Activated CD4-positive, alpha-beta T cell treated with anti-CD3 and anti-CD28 coated beads, Interleukin-2, amount 50 U/mL, for 16 hours (primary cell): ENCODE results near the gene DHRS7.
A peak's percentile ranks its signal among the peaks of the same experiment; 100 is the strongest.

Source experiments
- DNase-seq: peaks from one replicate; pipeline ENCODE4 v3.0.0-alpha.2; 2020

The DHRS7 gene, protein sequence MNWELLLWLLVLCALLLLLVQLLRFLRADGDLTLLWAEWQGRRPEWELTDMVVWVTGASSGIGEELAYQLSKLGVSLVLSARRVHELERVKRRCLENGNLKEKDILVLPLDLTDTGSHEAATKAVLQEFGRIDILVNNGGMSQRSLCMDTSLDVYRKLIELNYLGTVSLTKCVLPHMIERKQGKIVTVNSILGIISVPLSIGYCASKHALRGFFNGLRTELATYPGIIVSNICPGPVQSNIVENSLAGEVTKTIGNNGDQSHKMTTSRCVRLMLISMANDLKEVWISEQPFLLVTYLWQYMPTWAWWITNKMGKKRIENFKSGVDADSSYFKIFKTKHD

GRCh38 chr14:60164712-60165546 lies at the start of gene DHRS7:
DHRS7 (minus strand) TSS chr14:60165398; CDS start chr14:60165309, 89 bp downstream.
- DNase-seq = peak; percentile 76

- DNase-seq = no peak
Measured at GRCh38 chr14:60214415-60215126, 49.4 kb upstream of the DHRS7 start.

- no peak for DNase-seq
Measured at GRCh38 chr14:60214003-60214402, 48.8 kb upstream of the DHRS7 start.

DNA sequence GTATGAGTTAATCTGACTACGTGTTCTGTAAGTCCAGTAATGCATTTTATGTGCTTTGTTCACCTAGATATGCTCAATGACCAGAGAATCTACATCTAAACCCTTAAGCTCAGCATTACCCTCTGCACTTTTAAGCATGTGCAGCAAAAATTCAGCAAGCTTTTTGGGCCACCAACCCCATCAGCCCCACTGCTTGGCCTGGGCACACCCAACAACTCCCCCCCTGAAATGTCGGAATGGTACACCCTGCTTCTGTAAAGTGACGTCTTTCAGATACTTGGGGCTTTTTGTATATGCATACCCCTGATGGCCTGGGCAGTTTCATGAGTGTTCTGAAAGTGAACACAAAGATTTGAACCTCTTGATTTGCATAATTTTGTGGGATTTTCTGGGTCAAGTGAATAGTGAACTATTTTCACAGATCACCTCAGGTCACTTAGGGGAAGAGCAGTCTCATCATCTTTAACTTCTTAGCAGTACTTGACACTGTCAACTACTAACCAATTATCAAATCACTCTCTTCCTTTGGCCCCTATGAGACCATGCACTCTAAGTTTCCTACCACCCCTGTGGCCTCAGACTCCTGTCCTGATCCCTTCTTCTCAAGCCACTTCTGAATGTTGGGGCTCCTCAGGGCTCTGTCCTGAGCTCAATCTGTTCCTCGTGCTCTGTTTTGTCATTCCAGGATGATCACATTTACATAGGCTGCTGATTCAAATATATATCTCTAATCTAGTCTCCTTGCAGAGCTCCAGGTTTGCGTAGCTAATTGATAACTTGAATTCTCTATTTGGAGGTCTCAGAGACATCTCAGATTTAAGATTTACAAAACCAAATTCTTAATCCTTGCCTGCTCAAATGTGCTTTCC lies 47.5 kb upstream of the DHRS7 start:
- DNase-seq = no peak

GRCh38 chr14:60211153-60211552 lies 46.0 kb upstream of the DHRS7 start:
- no peak for DNase-seq

GRCh38 chr14:60210703-60211102 lies 45.5 kb upstream of the DHRS7 start:
- DNase-seq = no peak

DNA sequence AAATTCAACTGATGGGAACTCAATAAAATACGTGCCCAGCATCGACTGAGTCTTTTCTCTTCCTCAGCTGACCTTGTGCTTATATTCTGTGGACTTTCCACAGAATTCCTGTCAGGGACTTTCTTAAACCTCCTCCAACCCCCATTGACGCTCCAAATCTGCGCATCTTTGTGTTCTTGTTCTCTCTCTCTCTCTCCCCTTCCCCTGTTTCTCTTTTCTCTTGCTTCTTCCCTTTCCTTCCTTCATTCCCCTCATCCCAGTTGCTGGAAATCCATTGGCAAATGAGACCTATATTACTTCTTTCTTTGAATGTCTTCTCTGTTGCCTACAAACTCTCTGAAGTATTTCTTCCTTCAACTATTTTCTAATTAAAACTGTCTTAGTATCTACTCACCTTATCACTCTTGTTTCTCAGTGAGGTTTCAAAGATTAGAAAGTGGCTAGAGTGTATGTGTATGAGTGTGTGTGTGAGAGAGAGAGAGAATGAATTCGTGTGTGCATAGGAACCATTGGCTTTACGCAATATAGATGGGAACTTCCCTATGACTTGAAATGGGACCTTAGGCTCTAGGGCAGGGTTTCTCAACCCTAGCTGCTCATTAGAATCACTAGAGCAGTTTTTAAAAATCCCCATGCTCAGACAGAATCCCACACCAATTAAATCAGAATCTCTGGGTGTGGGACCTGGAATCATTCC lies 41.8 kb upstream of the DHRS7 start:
- no peak for DNase-seq

DNA sequence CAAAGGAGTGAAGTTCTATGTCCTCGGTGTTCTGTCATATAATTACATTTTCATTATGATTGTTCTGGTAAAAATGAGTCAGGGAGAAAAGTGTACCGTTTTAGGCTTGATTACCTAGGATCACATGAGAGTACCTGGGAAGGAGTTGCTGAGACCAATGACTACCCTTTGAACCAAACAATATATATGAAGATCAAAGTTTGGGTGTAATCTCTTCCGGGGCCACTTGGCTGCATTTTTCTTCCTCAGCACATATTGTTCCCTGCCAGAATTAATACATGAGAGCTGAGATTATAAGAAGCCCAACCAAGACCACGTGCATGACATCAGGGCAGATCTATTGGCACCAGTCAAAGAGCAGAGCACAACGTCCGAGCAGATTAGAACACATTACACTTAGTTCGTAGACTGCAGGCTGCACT lies 41.1 kb upstream of the DHRS7 start:
- DNase-seq = peak; percentile 19

DNA sequence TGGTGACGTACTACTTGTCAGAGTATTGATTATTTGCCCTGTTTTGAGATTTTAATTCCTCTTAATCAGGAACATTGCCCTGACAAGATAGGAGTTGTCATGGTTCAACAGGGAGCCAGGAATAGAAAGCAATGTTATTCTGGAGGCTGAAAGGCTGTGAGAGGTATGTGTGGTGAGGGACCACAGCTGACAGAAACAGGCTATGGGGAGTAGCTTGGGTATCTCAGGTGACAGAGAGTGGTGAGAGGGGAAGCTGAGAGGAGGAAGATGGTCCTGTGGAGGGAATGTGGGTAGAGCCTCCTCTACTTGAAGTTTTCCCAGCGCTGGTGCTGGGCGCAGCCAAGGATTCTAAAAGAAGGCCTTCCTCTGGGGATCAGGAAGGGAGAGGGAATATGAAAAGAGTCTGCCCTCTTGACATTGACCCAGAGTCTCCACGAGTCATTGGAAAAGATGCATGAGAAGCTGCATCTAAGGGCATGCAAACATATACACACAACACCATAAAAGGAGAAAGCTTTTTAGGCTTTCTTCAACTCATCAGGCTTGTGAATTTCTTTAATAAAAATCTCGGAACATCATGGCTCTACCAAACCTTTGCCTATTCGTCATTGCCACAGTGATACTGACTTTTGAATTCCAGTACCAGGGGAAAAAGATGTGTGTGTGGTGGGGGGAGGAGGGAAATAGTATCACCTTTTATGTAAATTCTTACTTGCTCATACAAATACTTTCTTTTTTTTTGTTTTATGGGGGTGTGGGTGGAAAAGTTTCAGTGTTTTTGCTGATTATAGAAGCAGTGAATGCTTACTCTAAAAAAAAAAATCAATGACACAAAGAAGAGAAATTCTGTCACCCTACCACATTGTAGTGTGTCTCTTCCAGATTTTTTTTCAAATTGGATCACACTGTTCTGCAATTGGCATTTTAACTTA lies 39.9 kb upstream of the DHRS7 start:
- DNase-seq = no peak

GRCh38 chr14:60204104-60204842 lies 39.1 kb upstream of the DHRS7 start:
- DNase-seq = no peak

GRCh38 chr14:60199321-60199720 lies 34.1 kb upstream of the DHRS7 start:
- no peak for DNase-seq

GRCh38 chr14:60197629-60198303 lies 32.6 kb upstream of the DHRS7 start:
- DNase-seq = no peak

DNA sequence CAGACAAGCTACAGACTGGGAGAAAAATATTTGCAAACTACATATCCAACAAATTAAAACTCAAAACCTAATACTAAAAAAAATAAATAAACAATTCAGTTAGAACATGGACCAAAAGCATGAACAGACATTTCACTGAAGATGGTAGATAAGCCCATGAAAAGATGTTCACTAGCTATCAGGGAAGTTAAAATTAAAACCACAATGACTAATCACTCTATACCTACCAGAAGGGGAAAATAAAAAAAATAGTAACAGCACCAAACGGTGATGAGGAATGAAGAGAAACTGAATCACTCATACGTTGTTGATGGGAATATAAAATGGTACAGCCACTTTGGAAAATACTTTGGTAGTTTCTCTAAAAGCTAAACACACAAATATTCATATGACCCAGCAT lies 31.1 kb upstream of the DHRS7 start:
- no peak for DNase-seq

DNA sequence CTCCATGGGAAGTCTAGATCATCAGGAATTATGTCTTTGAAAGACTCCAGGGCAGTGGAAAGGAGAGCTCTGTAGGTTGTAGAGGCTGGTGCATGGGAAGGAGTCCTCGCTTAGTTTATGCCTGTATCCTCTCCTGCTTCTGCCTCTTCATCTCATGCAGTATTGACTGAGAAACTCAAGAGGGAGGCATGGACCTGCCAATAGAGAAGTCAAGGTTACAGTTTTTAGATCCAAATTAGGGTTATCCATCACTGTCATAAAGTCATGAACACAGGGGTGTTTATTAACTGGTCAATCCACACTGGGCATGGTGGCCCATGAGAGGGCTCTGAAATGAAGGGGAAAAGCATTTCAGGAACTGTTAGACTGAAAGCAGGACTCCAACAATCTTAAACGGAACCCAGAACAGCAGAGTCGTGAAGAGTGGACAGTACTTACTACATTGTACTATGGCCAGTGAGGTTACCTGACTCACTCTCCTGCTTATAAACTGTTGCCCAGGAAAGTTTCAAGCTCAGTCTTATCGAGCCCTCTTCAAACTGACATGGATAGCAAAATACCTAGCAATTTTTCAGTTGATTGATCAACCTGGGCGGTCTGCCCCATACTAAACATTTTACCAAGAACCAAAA lies 30.1 kb upstream of the DHRS7 start:
- DNase-seq = no peak

DNA sequence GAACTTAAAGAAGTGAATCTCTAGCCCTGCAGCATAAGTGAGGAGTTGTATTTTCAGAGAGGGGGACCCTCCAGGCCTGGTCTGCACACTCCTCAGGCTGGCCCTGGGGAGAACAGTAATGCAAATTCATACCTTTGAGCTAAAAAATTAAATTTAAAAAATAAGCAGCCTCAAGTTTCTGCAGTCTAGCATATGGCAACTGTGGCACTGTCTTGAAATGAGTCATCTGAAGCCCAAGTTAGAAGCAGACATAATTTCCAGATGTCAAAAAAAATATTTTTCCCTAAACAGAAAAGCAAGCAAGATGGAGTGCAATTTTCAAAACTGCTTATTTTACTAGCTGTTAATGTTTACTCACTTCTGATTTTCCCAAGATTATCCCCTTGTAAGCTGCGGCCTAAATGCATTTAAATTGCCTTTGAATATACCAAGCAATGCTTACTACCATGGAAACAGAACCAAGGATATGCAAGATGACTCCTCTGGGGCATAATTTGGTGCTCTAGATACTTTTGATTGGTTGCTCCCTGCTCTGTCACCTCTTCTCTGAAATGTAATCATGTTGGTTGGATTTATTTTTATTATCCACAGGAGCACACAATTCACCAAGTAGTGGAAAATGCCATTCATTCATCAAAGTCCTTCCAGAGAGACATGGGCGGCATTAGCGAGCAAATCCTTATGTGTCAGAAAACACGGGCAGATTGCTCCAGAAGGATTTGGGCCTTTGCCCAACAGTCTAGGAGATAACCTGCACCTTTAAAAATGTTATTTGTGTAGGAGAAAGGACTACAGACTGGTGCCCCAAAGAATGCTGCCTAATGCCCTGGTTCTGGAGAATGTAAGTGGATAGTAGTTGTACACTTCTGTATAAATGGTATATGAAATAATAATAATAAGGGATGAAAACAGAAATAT lies 25.0 kb upstream of the DHRS7 start:
- DNase-seq = no peak

DNA sequence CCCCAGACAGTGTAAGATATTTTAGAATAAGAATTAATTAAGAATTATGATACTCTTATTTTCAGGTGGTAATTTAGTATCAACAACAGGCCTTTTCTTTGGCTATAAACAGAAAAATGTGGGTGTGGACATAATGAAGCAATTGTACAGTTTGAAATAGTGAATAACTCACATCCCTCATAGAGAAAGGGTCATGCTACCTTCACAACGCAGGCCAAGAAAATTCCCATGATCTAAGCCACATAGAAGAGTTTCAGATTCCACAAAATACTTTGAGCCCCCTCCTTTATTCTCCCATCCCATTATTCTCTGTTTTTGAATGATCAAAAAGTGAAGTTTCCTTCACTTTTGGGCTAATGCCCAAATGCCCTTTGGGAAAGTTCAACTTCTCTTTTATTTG lies 23.5 kb upstream of the DHRS7 start:
- no peak for DNase-seq

GRCh38 chr14:60188115-60188514 lies 22.9 kb upstream of the DHRS7 start:
- DNase-seq = no peak
